GM18867 (cell line): Measurements from ENCODE around the gene PNRC1.
"Not testable (repeated sequence)": the region's sequence is repeated elsewhere in the genome, so short reads cannot be mapped to it uniquely, and the experiment has no call there.

ENCODE experiments used
- ATAC-seq: cut with Tn5 transposase; IDR thresholded peaks from one replicate; pipeline ENCODE4 v1.9.1; 2021; ENCODE audit warnings: mild to moderate bottlenecking, moderate library complexity; ENCODE audit not compliant: unreplicated experiment

Gene PNRC1

DNA sequence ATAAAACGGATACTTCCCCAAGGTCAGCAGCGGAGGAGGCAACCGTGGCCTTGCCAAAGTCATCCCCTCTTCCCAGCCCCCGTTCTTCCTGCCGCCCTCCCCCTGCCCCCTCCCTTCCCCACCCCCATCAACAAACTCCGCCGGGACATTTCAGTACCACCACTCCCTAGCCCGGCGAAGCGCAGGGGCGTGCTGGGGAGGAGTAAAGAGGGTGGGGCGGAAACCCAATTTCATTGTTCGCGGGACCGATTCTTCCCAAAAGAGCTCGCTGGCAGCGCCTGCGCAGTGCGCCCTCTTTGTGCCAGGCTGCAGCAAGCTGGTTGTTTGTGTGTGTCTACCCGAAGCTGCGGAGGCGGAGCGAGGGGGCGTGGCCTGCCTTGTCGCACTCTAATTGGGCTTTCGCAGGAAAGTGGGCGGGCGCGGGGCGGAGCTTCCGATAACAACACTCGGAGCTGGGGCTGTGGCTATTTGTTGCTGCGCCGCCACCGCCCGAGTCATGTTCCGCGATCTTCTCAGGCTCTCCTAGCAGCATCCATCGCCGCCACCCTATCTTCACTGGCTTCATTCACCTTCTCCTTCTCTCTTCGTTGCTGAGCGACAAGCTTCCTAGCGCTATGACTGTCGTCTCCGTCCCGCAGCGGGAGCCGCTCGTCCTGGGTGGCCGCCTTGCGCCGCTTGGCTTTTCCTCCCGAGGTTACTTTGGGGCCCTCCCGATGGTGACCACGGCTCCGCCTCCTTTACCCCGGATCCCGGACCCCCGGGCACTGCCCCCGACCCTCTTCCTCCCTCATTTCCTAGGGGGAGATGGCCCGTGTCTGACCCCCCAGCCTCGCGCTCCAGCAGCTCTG lies at the start of gene PNRC1:
PNRC1 (plus strand) TSS at position 471 of the 848 bp plus-strand sequence; CDS start at position 615, 144 bp downstream.
- ATAC-seq: peak; percentile 67

DNA sequence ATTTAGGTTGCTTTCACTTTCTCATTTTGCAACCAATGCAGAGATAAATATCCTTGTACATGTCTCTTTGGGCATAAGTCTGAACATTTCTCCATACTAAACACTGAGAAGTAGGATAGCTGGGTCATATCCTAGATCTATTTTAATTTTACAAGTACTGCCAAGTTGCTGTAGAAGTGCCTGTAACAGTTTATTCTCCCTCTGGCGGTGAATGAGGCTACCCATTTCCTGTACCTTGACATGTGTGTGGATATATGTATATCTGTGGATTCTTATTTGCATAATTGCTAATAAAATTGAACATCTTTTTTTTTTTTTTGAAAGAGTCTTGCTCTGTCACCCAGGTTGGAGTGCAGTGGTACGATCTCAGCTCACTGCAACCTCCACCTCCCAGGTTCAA lies 48.0 kb upstream of the PNRC1 start:
- no peak for ATAC-seq

DNA sequence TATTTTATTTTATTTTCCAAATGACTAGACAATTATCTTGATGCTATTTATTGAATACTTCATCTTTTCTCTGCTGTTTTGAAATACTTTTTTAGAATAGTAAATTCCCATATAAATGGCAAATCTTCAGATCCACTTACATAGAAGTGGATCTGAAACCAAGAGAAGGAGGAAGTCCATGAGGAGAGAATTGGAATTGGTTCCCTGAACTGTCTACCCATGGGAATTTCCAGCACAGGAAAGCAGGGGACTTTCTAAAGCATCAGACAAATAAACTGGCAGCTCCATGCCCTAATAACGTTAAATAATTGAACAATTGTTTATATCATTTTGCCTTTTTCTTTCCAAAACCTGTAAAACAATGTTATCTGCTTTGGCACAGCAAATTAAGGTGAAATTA lies 47.1 kb upstream of the PNRC1 start:
- ATAC-seq: no peak

DNA sequence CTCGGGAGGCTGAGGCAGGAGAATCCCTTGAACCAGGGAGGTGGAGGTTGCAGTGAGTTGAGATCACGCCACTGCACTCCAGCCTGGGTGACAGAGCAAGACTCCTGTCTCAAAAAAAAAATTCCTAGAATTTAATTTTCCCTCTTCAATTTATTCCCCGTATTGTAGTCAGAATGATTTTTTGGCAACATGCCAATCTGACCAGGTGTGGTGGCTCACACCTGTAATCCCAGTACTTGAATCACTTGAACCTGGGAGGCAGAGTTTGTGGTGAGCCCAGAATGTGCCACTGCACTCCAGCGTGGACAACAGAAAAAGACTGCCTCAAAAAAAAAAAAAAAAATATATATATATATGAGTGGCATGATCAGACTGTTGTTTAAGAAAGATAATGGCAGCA lies 46.4 kb upstream of the PNRC1 start:
- ATAC-seq: not testable (repeated sequence)

DNA sequence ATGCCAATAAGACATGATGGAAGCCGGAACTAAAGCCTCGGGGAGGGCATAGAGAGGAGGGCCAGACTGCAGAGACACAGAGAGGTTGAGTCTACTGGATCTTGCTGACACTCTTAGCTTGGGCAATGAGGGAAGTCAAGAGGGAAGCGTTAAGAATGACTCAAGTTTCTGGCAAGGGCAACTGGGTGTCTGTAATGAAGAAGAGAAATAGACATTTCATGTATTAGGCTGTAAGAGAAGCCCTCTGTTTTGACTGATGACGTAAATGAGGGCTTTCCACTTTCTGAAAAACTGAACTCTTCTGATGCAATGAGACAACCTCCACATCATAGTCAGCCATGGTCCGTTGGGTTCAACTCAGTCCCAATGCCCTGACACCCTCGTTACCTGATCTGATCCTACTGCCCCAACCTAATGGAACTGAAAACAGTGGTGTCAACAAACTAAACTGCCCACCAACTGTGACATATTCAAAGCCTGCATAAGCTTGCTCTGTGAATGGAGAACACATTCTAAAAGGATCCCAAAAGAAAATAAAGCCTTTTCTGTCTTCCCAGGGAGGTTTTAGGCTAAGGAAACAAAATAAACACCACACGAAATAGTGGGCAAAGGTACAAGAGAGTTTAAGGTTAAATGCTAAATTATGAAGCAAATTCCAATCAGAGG lies 45.8 kb upstream of the PNRC1 start:
- no peak for ATAC-seq

GRCh38 chr6:89035252-89036101 lies 45.1 kb upstream of the PNRC1 start:
- ATAC-seq: no peak

- ATAC-seq: no peak
Observed at GRCh38 chr6:89037141-89037900, 43.2 kb upstream of the PNRC1 start.

- not testable (repeated sequence) for ATAC-seq
Observed at GRCh38 chr6:89037901-89038293, 42.7 kb upstream of the PNRC1 start.

GRCh38 chr6:89042664-89043063 lies 37.9 kb upstream of the PNRC1 start:
- no peak for ATAC-seq

GRCh38 chr6:89044328-89045010 lies 36.1 kb upstream of the PNRC1 start:
- ATAC-seq: no peak

DNA sequence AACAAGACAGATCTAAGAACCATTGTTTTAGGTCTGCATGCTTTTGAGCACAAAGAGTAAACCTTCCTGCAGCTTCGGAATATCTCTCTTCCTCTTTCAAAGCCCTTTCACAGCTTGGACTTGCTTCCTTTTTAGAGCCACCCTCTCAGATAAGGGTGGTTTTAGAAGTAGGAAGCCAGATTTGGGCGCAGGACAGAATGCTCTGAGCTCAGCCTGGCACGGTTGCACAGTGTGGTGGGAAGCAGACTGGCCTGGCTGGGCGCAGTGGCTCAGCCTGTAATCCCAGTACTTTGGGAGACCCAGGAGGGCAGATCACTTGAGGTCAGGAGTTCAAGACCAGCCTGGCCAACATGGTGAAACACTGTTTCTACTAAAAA lies 35.6 kb upstream of the PNRC1 start:
- no peak for ATAC-seq

GRCh38 chr6:89045576-89045975 lies 35.0 kb upstream of the PNRC1 start:
- ATAC-seq: no peak

GRCh38 chr6:89047473-89047872 lies 33.1 kb upstream of the PNRC1 start:
- ATAC-seq: no peak

DNA sequence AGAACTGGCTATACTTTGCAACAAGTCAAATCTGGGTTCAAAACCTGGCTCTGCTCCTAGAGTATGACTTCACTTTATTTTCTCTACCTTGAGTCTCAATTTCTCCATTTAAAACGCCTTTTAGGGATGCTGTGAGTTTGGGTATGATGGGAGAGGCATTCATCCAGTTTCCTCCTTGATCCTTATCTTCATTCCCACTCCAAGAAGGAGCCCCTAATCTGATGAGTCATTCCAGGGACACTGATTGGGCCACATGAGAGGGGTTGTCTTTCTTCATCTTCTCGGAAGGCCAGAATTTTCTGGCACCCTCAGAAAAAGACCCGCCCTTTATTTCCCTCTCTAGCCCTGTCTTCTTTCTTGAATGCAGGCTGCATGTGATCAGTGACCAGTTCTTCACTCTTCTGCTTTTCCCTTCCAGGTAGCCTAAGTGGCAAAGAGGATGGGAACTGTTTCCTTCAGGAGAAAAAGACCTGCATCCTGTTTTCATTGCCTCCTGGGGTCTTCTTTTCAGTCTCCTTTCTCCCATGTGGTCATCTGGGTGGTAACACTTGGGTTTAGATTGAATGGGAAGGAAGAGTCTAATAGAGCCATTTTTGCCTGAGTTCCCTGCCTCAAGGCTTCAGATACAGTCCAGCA lies 32.1 kb upstream of the PNRC1 start:
- no peak for ATAC-seq

DNA sequence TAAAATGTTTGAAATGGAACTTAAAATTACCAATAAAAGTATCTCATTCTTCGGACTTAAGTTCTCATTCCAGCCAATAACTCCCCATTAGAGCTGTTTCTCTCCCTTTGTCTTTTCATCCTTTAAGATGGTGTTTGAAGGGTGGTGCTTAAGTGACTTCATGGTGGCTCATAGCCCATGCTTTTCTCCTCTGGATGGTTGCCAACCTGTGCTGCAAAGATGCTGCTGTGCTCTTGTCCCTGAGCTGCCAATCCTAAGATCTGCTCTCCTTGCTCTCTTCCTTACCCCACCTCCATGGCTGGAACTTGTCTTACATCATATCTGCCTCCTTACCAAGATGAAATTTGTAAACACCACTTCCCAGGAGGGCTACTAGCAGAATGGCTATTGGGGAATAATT lies 31.6 kb upstream of the PNRC1 start:
- ATAC-seq: no peak

DNA sequence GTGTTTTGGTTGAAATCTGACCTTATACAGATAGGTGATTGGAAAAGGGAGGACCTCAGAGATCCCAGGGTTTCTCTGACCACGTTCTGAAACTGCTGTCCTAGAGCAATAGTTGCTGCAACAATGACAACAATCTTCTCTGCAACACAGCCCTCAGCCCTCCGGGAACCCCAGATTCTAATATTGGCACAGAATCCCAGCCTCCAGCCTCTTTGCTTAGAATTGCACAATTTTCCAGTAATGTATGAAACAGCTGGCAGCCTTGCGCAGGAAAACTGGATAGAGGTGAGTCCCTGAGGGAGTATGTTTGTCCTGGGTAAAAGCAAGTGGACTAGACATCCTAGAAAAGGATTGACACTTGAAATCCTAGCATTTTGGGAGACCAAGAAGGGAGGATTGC lies 30.4 kb upstream of the PNRC1 start:
- ATAC-seq: no peak

DNA sequence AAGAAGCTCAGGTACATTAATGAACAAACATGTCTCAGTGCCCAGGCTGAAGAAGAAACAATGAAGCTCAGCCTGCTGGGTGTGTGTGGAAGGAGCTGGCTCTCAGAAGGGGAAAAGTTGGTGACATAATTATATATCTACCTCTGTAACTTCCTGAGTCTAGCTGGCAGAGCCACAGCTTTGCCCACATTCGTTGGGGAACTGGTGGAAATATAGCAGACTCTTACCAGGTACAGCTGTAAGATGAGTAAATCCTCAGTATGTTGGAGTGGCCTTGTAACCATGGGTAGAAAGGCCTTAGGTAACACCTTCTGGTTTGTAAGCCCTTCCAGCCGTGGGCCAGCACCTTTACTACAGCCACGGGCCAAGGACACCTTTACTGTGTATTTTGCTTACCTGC lies 29.9 kb upstream of the PNRC1 start:
- no peak for ATAC-seq

DNA sequence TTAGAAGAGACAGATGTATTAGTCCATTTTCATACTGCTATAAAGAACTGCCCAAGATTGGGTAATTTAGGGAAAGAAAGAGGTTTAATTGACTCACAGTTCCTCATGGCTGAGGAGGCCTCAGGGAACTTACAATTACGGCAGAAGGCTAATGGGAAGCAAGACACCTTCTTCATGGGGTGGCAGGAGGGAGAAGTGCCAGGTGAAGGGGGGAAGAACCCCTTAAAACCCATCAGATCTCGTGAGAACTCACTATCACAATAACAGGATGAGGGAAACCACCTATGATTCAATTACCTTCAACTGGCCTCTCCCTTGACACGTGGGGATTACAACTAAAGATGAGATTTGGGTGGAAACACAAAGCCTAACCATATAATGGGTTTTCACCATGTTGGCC lies 28.9 kb upstream of the PNRC1 start:
- ATAC-seq: no peak

DNA sequence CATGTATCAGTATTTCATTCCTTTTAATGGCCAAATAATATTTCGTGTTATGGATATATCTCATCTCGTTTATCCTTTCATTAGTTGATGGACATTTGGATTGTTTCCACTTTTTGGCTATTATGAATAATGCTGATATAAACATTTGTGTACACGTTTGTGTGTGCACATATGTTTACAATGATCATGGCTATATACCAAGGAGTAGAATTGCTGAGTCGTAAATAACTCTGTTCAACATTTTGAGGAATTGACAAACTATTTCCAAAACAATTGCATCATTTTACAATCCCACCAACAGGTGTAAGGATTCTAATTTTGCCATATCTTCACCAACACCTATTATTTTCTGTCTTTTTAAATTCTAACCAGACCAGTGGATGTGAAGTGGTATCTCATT lies 26.3 kb upstream of the PNRC1 start:
- no peak for ATAC-seq

DNA sequence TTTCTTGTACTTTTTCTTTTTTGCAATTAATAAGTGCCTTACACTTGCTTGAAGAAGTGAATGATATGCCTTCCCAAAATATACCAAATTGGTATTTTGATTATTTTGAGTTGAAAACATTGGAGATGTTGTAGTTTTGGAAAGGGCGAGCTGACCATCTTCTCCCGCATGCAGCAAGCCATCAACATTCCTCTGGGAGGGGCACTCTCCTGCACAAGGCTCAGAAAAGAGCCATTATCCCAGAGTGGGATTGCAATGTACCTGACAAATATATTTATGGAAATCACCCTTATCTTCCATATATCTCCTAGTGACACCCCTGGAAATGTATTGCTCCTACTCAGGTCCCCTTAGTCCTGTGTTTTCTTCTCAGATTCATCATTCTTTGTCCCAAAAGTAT lies 22.8 kb upstream of the PNRC1 start:
- ATAC-seq: no peak
